Embryonic facial prominence (tissue), 1 donor: ENCODE measurements around the gene SBDS.
"Not testable (repeated sequence)": the region's sequence is repeated elsewhere in the genome, so short reads cannot be mapped to it uniquely, and the experiment has no call there.

Experiments
- DNase-seq: peaks from one replicate; pipeline ENCODE4 v3.0.0-alpha.2; 2016; ENCODE audit errors: extremely low spot score

SBDS gene

DNA sequence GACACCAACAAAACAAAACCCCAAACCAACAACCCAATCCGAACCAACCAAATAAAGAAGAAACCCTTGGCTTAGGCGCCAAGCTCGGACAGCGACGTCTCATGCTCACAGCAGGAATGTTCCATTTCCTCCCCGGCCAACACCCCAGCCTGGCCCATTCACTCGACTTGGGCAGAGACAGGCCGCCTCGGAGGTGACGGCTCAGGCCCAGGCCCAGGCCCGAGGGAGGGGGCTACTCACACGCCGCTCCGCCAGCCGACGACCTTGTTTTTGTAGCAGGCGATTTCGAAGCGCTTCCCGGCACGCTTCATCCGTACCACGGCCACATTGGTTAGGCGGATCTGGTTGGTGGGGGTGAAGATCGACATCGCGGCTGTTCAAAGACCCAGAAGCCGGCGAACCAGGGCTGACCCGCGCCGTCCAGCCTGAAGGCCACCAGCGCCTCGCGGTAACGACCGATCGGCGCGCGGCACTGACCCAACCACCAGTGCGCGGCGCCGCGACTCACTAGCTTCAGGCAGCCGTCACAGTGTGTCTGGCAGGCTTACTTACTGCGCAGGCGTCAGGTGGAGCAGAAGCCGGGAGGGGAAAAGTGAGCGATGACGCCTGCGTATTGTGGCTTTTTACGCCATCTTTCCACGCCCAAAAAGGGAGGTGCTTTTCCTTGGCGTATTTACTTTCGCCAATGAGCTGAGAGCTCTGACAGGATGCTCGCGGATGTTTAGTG lies at the start of gene SBDS:
SBDS (minus strand) TSS at position 537 of the 727 bp plus-strand sequence; CDS start at position 368, 169 bp downstream.
- DNase-seq = peak; percentile 97

DNA sequence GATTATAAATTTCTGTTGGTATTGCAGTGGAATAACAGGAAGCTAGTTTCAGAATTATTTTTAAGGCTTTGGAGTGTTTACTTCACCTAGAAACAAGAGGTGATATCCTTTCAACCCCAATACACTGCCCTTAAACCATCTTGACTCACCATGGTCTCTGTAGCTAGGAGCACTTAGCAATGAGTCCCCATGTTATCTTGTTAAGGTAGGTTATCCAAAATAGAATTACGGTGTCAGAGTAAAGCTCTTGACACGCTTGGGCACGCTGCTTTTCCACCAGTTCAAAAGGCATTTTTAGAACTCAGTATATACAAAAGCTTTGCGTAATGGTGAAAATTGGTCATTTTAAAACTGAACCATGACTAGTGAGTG lies 48.2 kb upstream of the SBDS start:
- not testable (repeated sequence) for DNase-seq

DNA sequence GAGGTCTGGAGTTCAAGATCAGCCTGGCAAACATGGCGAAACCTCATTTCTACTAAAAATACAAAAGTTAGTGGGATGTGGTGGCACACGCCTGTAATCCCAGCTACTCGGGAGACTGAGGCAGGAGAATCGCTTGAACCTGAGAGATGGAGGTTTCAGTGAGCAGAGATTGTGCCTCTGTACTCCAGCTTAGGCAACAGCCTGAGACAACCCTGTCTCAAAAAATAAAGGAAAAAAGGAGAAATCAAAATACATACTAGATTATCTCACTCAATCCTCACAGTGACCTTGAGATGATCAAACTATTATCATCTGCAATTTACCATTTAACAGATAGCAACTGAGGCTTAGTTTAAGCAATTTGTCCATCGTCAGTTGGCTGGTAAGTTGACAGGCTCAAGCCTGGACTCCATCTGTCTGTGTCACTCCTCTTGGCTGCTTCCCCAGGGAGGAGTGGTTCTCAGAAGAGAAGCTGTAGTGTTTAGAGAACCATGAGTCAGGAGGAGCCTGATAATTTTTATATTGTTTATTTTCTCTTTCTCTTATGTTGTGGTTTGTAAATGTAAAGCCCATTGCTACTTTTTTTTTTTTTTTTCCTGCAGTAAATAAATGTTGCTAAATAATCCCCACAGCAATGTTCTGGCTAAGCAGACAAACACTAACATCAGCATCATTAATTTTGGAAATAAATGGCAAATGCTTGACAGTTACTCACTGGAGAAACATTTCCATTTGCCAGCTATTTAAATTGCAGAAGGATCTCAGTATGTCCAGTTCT lies 47.6 kb upstream of the SBDS start:
- DNase-seq = not testable (repeated sequence)

DNA sequence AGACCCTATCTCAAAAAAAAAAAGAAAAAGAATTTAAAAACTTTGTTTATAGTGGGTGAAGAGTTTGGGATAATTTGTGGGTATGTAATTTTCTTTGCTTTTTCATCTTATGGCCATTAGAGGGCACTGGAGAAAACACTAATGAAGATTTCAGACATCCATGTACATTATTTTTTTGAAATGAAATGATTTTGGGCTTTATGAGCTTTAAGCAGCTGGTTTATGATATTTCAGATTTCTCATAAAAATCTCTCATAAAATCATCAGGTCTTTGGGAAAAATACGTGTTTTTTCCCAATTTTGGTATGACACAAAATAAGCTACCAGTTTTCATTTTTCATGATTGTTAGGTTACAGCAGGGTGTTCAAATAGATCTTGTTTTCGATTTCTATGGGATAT lies 45.4 kb upstream of the SBDS start:
- not testable (repeated sequence) for DNase-seq

DNA sequence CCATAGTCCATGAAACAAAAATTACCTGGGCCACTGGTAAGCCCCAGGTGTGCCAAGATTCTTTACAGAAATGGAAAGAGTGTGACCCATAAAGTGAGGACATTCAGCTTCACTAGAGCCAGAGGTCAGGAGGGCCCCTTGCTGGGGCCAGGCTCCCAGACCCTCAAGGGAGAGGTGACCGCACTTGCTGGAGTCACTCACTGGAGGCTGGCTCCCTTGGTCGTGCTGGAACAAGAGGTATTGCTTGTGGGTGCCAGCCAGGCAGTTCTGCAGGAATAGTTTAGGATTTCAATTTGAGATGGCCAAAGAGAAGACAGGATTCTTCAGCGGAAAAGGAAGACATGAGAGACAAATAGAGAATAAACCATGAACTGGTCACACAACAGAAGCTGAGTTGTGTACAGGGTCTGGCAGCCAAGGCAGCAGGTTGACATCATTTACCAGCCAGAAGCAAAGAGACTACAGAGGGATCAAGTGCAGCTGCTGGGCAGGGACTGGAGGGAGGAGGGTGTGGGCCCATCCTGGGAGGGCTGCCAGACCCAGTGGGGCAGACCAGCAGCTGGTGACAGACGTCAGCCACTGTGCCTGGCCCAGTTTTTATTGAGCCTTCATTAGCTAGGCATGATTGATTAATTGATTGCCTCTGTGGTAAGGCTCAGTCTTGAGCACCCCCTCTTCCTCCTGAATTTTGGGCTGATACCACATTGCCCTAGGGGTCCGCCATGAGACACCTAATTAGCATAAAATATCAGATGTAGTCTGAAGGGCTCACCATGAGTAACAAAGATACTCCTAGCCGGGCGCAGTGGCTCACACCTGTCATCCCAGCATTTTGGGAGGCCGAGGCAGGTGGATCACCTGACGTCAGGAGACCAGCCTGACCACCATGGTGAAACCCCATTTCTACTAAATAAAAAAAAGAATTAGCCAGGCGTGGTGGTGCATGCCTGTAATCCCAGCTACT lies 41.3 kb upstream of the SBDS start:
- DNase-seq = not testable (repeated sequence)

DNA sequence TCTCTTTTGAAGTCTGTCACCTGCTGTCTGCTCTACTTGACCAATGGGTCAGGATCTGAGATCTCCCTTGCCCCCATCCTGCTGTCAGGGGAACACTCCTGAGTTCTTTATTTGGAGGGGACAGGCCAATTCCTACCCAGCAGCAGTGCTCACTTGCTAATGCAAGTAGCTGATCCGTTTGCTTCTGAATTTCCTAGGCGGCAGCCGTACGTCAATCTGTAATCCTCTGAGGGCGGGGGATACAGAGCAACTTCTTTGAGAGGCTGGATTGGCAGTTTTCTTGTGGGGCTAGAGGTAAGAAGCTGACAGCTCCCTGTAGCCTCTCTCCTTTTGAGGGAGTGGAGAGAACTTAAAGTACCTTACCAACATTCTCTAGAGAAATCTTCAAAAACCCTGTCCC lies 37.9 kb upstream of the SBDS start:
- DNase-seq = no peak

DNA sequence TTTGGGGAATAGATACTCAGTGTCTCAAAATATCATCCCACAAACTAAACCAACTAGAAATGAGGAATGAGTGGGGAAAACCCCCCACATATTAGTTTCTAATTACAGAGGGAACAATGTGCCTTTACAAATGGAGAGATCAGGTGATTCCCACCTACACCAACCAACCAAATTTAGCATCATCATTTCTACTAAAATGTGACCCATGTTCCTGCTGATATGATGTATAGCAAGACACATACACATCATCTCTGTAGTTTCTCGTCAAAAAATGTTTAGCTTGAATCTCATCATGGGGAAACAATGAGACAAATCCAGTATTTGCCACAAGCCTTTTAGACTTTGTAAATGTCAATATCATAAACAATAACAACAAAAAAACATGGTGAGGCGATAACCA lies 36.3 kb upstream of the SBDS start:
- not testable (repeated sequence) for DNase-seq

DNA sequence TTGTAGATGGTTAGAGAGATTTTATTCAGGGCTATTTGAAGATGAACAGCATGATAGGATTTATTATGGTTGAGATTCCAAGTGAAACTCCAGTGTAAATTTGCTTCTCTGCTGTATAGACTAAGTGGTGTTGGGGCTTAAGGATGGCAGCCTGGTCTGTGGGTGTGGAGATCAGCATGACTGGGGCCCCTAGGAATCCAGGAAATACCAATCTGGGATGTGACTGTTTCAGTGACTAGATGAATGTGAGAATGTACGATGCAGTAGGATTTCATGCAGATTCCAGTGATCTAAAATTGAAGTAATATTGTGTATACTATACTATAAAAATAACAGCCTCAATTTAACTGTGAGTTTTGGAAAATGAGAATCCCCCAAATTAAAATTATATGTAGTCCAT lies 30.1 kb upstream of the SBDS start:
- not testable (repeated sequence) for DNase-seq

DNA sequence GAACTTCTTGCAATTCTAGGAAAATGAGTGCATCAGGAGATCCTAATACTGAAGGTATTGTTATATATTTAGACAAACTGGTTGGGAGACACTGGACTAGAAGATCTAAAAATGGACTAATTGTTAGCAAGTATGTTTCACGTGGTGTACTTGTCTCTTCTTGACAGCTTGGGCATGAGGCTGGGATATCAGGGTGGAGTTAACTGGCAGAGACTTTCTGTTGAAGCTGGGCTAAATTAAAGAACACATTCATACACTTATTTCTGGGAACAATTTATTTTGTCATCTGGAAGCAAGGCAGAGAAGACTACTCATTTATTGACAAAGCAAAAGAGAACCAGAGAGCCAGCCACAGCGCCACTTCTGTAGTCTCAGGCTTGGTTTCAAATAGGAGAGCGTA lies 27.1 kb upstream of the SBDS start:
- no peak for DNase-seq

DNA sequence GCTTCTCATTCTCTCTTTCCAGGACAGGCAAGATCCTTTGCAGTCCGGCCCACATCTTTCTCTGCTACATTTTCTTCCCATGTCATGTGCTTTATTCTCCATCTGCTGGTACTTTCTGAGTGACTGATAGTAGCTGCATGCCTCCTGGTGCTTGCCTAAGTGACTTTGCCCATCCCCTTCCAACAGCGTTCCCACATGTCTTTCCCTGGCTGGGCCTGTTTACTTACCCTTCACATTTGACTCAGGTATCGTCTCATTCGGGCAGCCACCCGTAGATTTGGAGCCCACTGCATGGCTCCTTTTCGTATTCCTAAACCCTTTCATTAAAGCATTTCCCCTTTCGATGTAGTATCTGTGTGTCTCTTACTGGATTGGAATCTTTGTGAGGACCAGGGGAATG lies 25.9 kb upstream of the SBDS start:
- DNase-seq = no peak

DNA sequence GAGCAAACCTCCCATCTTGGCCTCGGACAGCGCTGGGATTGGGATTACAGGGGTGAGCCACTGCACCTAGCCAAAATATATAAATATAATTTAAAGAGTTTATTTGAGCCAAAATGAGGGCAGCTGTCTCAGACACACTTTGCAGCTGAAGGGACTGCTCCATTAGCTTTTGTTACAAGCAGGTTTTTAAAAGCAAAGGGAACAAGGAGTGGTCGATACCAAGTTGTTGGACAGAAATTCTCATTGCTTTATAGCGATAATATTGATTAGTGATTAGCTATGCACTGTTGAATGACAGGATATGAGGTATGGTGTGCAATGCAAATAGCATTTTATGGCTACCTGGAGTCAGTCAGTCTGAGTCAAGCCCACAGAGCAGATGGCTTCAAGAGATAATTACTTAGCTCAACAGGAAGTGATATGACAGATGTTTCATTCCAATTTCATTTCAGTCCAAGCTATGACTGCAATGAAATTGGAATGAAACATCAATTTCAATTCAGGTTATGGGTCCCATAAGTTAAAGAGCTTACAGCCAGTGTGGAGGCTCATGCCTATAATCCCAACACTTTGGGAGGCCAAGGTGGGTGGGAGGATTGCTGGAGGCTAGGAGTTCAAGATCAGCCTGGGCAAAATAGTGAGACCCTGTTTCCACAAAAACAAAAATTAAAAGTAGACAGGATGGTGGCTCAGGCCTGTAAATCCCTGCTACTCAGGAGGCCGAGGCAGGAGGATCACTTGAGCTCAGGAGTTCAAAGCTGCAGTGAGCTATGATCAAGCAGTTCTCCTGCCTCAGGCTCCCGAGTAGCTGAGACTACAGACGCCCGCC lies 24.4 kb upstream of the SBDS start:
- DNase-seq = no peak

DNA sequence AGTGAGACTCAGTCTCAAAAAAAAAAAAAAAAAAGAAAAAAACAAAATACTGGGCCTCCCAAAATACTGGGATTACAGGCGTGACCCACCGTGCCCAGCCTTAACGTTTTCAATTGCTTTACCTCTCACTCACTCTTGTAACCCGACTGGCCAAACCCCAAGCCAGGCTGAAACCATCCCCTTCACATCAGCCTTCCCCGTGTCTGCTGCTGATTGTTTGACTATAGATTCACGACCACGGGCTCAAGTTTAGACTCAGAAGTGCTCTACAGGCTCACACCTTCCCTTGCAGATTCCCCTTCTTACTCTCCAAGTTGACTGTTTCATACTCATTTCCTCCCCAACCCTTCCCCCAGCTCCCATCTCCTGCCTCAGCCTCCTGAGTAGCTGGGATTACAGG lies 23.6 kb upstream of the SBDS start:
- no peak for DNase-seq

DNA sequence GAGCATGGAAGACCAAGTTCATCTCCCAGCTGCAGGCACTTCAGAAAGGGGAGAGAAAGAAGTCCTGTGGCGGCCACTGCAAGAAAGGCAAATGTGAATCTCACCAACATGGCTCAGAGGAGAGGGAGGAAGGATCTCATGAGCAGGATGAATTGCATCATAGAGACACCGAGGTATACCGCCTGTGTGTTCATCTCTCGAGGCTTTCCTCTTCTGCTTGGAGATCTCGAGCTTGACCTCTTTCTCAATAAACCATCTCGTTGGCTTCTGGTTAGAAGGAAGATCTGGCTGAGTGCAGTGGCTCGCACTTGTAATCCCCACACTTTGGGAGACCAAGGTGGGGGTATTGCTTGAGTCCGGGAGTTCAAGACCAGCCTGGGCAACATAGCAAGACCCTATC lies 22.6 kb upstream of the SBDS start:
- DNase-seq = not testable (repeated sequence)

DNA sequence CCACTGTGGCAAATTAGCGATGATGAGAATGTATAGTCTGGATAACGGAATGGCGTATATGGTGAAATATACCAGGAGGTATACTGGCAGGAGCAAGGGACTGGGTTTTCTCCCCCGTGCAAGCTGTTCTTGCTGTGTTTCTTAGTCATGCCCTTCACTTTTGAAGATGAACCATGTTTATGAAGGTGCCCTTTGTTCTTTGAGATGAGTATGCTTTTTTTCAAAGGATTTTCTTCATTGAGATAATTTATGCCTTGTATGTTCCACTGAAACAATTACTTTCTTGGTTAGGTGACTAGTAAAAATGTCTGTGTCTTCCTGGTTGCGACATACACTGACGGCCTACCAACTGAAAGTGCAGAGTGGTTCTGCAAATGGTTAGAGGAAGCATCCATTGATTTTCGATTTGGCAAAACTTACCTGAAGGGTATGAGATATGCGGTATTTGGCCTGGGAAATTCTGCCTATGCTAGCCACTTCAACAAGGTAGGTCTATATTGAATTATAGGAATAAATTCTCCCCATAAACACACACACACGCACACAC lies 18.8 kb upstream of the SBDS start:
- DNase-seq = not testable (repeated sequence)

DNA sequence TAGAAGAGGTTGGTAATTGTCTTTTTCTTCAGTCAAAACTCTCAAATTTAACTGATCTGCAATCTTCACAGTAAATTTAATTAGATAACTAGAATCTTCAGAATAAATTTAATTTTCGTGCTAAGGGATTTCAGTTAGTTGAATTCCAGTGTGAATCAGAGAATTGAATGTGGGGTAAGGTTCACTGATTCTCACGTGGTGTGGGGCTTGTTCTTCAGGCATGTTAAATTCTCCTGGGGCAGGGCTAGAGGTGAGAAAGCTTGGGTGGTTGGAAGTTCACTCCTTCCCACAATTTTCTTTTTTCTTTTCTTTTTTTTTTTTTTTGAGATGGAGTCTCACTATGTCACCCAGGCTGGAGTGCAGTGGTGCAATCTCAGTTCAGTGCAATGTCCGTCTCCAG lies 14.3 kb upstream of the SBDS start:
- not testable (repeated sequence) for DNase-seq

DNA sequence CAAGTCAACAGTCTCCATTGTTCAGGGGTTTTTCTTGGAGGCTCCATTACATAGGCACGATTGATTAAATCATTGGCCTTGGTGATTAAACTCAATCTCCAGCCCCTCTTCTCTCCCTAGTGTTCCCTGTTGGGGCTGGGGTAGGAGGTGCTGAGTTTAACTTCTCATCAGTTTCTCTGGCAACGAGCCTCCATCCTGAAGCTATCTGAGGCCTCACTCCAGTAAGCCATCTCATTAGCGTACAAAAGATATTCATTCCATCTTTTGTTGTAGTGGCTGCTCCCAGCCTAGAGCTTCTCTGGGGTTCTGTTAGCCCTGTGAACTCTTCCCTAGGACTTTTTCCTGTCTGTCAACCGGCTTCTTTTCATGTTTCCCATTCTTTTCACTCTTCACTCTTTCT lies 12.9 kb upstream of the SBDS start:
- no peak for DNase-seq

DNA sequence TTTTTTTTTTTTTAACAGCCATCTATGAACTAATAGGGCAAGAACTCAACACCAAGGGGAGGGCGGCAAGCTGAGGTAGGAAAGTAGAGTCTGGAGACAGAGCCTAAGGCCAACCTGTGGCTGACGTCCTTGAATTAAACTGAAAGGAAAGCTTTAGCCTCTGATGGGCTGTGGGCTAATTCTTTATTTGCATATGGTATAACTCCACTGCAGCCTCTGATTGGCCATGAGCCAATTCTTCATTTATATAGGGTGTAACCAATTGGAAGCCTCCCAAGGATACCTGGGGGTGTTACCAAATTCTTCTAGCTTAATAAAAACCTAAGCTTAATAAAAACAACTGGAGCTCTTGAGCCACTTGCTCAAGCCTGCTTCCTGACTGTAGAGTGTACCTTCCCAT lies 11.6 kb upstream of the SBDS start:
- DNase-seq = no peak

DNA sequence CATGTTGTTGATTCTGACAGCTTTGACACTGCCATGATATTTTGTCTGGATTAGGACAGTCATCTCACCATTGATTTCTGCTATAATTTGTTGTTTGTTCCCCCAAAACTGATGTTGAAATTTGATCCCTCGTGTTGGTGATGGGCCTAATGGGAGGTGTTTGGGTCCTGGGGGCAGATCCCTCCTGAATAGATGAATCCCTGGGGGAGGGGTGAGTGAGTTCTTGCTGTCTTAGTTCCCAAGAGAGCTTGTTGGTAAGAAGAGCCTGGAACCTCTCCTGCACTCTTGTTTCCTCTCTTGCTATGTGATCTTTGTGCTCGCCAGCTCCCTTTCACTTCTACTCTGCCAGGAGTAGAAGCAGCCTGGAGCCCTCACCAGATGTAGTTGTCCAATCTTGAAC lies 8.8 kb upstream of the SBDS start:
- DNase-seq = not testable (repeated sequence)

DNA sequence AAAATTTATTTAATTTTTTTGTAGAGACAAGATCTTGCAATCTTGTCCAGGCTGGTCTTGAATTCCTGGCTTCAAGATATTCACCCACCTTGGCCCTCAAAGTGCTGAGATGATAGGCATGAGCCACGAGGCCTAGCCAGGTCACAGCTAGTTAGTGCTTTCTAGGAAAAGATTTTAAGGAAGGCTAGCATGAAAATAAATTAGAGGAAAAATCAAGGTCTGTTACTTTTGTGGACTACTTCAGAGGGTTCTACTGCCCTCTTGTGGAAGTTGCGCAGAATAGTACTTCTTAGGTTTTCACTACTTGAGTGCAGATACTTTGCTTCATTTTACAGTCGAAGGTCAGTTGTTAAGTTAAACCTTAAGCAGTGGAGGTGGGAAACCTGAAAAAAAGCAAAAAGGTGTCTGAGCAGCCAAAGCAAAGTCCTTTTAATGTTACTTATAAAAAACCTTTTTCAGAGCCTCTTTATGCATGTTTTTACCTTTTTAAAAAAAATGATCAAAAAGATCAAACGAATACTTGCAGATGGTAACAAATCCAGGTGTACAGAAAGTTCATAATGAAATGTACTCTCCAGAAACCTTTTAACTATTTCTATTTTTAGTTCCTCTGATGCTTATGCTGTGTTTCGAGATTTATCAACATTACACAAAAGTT lies 5.3 kb upstream of the SBDS start:
- not testable (repeated sequence) for DNase-seq

DNA sequence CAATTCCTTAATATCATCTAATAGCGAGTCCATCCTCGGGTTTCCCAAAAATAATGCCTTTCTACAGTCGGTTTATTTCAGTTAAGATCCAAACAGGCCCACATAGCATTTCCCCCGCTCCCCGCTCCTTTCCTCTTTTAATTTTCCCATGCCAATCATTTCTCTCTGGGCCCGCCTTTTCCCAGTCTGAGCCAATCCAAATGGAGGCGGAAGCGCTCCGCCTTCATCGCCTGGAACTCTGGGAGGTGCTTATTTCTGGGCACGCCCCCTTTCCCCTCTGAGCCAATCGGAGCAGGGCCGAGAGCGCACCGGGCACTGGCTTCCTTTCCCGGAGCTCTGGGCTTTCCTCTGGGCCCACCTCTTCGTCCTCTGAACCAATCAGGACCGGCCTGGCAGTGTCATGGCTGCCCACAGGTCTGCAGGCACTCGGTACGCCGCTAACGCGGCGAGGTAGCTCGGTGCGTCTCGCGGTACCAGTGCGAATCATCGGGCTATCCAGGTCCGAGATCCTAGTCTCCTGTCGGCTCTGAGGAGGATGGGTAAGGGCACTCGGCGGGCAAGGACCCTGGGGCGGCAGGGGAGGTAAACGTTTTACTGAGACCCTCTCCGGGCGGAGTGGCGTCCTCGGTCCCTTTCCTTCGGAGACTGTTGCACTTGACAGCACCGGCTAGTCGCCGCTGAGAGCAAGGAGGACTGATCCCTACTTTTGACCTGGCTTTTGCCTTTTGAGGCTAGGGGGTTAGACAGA lies 1.2 kb upstream of the SBDS start, which contains the start of gene TYW1:
TYW1 (plus strand) TSS at position 390 of the 748 bp plus-strand sequence; CDS start at position 536, 146 bp downstream.
- peak; percentile 94 for DNase-seq
